ENCODE results near the gene SMARCD3.

Gene SMARCD3

DNA sequence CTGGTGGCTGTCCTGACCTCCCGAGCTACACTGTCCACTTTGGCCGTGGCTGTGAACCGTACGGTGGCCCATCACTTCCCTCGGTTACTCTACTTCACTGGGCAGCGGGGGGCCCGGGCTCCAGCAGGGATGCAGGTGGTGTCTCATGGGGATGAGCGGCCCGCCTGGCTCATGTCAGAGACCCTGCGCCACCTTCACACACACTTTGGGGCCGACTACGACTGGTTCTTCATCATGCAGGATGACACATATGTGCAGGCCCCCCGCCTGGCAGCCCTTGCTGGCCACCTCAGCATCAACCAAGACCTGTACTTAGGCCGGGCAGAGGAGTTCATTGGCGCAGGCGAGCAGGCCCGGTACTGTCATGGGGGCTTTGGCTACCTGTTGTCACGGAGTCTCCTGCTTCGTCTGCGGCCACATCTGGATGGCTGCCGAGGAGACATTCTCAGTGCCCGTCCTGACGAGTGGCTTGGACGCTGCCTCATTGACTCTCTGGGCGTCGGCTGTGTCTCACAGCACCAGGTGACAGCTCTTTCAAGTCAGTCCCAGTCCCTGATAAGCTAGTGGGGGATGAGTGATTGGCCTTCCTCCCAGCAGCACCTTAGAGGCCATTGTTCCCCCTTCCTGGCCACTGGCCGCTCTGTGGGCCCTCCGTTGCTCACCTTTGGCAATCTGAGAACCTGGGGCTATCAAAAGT lies 13.3 kb downstream of the SMARCD3 start:
- no peak for DNase-seq

- no peak for DNase-seq
Measured at GRCh38 chr7:151233804-151234203, 14.7 kb downstream of the SMARCD3 start.

- peak; percentile 88 for DNase-seq
Measured at GRCh38 chr7:151232917-151233701, 15.4 kb downstream of the SMARCD3 start.

DNA sequence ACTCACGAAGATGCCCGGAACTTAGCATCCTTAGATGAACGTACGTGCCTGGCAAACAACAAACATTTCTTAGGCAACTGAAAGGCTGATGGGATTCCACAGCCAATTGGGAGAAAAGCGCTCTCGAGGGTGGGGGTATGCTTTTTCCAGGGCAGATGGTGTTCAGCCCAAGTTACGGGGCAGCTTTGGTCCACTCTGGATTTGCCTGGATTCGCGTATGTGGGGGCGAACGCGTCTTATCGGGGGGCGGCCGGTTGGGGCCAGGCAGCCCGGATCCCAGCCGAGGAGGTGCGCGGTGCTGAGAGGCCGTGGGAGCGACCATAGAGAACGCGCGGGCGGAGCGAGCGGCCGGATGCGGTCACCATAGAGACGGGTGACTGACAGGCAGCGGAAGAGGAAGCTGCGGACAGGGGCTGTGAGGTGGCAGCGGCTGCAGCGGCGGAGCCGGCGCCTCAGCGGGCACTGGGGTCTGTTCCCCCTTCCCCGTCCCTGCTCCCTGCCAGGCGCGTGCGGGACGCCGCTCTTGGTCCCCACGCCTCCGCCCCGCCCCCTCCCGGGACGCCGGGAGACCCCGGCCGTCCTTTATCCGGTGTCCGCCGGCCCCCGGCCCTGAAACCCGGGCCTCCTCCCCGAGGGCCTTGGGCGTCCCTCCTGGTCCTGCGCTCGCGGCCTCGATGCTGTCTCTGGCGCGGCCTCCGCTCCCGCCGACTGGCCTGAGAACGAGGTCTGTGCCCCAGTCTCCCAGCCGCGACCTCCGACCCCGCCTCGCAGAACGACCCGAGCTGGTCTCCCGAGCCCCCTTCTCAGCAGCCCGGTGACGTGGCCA lies 16.2 kb downstream of the SMARCD3 start, which contains the start of gene CHPF2:
CHPF2 (plus strand) TSS at position 393 of the 826 bp plus-strand sequence. CDS start 1,529 bp downstream, outside the sequence.
- peak; percentile 94 for DNase-seq

DNA sequence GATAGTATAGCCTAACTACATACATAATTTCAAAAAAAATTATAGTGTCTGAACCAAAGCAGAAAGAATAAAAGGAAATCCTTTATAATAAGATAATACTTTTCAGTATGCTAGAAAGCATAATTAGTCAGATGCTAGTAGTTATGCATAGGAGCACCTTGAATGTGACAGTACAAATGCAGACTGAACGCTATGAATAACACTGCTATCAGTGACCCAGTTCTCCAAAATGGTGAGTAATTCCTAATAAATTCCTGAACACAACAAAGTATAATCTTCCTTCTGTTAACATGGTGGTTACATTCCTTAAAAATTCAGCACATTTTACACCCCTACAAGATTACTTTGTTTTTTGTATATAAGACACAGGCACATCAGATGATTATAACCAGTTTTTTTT lies 17.4 kb downstream of the SMARCD3 start:
- DNase-seq: no peak

- no peak for DNase-seq
Measured at GRCh38 chr7:151229249-151229648, 19.2 kb downstream of the SMARCD3 start.

GRCh38 chr7:151228024-151228866 lies 20.2 kb downstream of the SMARCD3 start:
- DNase-seq: no peak

DNA sequence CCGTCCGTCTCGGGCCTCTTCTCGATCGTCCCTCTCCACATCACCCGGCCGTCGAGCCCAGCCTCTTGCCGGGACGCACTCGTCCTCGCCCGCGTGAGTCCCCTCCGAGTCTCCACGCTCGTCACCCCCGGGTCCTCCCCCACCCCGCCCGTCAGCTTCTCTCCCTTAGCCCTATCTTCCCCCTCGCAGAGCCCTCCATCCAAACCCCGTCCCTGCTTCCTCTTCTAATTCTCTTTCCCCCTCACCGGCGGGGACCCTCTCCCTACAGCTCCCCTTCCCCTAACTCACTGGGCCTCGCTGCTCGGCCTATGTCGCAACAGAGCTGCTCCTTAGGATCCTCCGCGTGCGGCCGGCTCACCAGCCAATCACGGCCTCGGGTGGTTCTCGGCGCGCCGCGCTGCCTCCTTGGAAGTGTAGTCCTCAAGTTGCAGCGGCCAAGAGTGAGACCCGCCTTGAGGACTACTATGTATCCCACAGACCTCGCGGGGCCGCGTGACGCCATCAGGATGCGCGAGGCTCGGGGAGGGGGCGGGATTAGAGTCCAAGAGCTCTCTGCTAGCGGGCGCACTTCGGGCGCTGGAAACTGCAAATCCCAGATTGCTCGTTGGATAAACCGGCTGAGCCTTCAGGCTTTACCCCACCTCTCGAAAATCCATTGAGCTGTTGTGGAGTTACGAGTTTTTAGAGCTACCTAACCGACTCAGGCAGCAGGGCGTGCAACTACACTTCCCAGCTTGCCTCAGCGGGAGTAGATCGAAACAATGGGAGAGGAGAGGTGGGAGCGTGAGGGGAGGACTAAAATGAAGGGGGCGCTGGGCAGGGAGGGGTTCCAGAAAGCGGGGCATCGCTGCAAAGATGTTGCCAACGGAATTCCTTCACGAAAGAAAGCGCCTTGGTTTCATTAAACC lies 21.4 kb downstream of the SMARCD3 start, which contains the start of gene ABCF2:
ABCF2 (minus strand) TSS at position 331 of the 908 bp plus-strand sequence. CDS start 747 bp downstream, outside the sequence.
- peak; percentile 99 for DNase-seq

- DNase-seq: no peak
Measured at GRCh38 chr7:151226560-151226874, 22.0 kb downstream of the SMARCD3 start.

- DNase-seq: no peak
Measured at GRCh38 chr7:151225948-151226510, 22.5 kb downstream of the SMARCD3 start.

GRCh38 chr7:151223728-151224127 lies 24.8 kb downstream of the SMARCD3 start:
- DNase-seq: no peak

GRCh38 chr7:151218170-151218569 lies 30.3 kb downstream of the SMARCD3 start:
- DNase-seq: no peak

DNA sequence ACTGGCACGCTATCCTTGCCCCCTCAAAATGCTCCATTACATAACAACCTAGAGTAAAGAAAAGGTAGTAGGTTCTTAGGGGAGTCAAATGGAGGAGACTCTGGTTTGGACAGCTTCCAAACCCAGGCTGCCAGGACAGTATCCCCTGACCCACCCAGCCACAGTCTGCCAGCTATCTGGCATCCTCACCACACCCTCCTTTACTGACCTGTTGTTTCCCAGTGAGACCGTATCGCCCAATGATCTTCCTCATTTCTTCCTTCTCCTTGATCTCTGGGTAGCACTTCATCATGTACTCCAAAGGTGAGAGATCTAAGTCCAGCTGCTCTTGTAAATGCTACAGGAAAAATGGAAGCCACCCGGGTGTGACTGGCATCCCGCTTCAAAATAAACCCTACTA lies 33.1 kb downstream of the SMARCD3 start:
- no peak for DNase-seq

GRCh38 chr7:151213826-151214225 lies 34.7 kb downstream of the SMARCD3 start:
- DNase-seq: no peak

DNA sequence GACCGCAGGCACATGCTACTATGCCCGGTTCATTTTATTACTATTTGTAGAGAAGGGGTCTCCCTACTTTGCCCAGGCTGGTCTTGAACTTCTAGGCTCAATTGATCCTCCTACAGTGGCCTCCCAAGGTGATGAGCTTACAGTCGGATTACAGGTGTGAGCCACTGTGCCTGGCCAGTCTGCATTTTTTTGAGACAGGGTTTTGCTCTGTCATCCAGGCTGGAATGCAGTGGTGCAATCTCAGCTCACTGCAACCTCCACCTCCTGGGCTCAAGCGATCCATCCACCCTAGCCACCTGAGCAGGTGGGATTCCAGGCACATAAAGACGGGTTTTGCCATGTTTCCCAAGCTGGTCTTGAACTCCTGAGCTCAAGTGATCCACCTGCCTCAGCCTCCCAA lies 35.9 kb downstream of the SMARCD3 start:
- DNase-seq: no peak

GRCh38 chr7:151211155-151211772 lies 37.2 kb downstream of the SMARCD3 start:
- no peak for DNase-seq

GRCh38 chr7:151210087-151210854 lies 38.2 kb downstream of the SMARCD3 start, which contains the start of gene H2BK1:
Gene H2BK1, minus strand, starts transcription at chr7:151210488. Its CDS starts 170 bp downstream, at chr7:151210318.
- DNase-seq: no peak

DNA sequence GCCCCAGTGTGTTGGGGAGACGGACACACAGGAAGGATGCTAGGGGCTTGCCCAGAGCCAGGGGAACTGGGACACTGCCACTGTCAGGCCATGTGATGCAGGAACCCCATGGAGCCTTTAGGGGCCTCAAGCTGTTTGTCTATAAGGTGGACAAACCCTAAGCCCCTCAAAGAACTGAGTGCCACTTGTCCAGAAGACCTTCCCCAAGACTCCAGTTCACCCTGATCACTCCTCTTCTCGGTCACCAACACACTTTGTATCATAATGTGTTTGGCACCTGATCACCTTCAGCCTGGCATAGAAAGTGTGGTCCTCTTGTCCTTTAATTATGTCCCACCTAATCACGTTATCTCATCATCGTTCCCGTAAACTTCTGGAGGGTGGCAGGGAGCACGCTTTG lies 38.9 kb downstream of the SMARCD3 start:
- no peak for DNase-seq

DNA sequence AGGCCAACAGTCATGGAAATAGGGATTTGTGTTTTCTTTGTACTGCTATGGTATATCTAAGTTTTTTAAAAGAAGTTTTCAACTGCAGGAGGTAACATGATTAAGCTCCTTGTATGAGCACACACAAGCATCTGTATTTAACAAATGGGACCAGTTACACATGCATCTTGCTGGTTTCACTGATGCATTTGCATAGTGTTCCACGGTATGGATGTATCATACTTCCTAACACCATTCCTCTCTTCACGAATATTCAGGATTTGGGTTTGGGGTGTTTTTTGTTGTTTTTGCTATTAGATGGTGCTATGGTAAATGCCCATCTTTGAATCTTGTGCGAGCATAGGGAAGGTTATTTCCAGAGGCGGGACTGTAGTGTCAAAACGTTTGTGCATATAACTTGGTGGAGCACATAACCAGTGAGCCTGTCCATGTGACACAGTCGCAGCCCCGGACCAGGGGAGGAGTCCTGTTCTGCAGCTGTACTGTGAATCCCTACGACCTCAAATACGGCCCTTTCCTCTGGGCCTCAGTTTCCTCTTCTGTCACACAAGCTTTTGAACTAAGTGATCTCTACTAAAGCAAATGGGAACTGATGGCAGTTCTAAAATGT lies 40.1 kb downstream of the SMARCD3 start:
- DNase-seq: no peak

All from activated CD8-positive, alpha-beta memory T cell treated with anti-CD3 and anti-CD28 coated beads for 24 hours (primary cell).